A549 (cell line): ENCODE data around the gene POLRMT.
"Not testable (repeated sequence)": the region's sequence is repeated elsewhere in the genome, so short reads cannot be mapped to it uniquely, and the experiment has no call there.

Experiments used
- CTCF ChIP-seq: fragments of >200 bp; sonication (Bioruptor Twin); formaldehyde crosslinking; IDR thresholded peaks from 3 replicates; pipeline ENCODE4 v1.5.1; 2016
- EP300 ChIP-seq, 2 experiments: fragments of >200 bp; sonication (Bioruptor Twin); formaldehyde crosslinking; IDR thresholded peaks; 2 replicates in 1 of 2; 3 replicates in 1 of 2; pipeline ENCODE4 v1.6.1; 2016 to 2017
- MAX ChIP-seq: IDR thresholded peaks from 2 replicates; pipeline ENCODE4 v1.6.1; 2012
- POLR2A ChIP-seq: IDR thresholded peaks from 2 replicates; pipeline ENCODE4 v1.6.1; 2012; ENCODE audit warnings: mild to moderate bottlenecking, low read length

DNA sequence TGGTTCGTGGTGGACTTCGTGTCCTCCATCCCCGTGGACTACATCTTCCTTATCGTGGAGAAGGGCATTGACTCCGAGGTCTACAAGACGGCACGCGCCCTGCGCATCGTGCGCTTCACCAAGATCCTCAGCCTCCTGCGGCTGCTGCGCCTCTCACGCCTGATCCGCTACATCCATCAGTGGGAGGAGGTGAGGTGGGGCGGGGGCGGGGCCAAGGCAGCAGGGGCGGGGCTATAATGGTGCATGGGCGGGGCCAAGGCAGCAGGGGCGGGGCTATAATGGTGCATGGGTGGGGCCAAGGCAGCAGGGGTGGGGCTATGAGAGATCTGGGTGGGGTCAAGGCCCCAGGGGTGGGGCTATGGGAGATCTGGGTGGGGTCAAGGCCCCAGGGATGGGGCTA, 29.6 kb downstream of the POLRMT start:
- TF ChIP-seq CTCF; EP300 (IDR thresholded peaks at IDR 0.05); MAX; POLR2A: not testable (repeated sequence)
